ENCODE measurements around the gene NAALADL1.
A peak's percentile ranks its signal among the peaks of the same experiment; 100 is the strongest.

NAALADL1 gene

DNA sequence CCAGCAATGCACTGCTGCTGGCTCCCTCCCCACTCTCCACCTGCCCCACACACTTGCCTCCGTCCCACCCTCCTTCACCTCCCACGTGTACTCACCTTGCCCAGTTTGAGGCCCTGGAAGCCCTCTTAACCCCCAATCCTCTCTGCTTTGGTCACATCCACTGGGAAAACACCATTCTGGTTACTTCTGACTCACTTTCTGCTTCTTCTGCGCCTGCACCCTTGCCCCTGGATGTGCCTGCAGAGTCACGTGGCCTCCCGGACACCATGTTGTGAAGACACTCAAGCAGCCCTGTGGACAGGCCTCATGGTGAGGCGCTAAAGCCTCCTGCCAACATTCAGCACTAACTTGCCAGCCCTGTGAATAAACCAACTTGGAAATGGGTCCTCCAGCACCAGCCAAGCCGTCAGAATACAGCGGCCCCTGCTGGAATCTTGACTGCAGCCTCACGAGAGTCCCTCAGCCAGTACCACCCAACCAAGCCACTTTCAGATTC lies 2.6 kb upstream of the NAALADL1 start:
- DNase-seq (ENCODE audit: low read depth in 2 of 2), result peak; percentile 26 to 45
- TF ChIP-seq, protein P1, sequence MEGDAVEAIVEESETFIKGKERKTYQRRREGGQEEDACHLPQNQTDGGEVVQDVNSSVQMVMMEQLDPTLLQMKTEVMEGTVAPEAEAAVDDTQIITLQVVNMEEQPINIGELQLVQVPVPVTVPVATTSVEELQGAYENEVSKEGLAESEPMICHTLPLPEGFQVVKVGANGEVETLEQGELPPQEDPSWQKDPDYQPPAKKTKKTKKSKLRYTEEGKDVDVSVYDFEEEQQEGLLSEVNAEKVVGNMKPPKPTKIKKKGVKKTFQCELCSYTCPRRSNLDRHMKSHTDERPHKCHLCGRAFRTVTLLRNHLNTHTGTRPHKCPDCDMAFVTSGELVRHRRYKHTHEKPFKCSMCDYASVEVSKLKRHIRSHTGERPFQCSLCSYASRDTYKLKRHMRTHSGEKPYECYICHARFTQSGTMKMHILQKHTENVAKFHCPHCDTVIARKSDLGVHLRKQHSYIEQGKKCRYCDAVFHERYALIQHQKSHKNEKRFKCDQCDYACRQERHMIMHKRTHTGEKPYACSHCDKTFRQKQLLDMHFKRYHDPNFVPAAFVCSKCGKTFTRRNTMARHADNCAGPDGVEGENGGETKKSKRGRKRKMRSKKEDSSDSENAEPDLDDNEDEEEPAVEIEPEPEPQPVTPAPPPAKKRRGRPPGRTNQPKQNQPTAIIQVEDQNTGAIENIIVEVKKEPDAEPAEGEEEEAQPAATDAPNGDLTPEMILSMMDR (IDR thresholded peaks at IDR 0.05; ENCODE audit: low read depth, low read length), result peak; percentile 34

DNA sequence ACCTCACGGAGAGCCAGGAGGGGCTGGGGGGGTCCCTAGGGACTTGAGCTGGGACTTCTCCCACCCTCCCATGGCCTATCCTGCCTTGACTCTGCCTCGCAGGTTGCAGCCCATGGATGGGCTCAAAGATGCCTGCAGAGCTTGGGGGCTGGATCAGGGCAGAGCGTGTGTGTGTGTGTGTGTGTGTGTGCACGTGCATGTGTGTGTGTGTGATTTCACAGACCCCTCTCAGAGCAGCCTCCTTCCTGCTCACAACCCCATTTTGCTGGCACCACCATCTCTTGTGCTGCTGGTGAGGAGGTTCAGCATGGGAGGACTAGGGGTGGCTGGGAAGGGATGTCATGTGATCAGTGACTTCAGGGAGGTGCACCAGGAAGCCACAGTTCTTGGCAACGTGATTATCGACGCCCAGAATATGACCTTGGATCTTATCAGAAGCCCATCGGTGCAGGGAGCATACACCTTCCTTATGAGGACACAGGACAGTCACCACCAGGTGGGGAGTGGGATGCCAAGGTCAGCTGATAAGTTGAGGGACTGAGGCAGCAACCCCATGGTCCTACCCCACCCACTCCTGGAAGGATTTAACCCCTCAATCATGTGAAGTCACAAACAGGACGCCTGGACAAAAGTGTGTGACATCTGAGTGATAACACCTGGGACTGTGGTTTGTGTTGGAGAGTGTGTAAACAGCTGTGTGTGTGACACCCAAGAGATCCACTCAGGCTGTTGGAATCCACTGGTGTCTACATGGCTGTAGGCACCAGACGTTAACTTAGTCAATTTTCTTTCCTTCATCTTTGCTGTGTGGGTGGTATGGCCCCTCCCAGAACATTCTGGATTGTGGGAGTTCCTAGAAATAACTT lies 1.8 kb upstream of the NAALADL1 start:
- TF ChIP-seq, protein P1 (IDR thresholded peaks at IDR 0.05; ENCODE audit: low read depth, low read length), result no peak
- DNase-seq (ENCODE audit: low read depth in 2 of 2), result peak in 1 of 2 donors; percentile 41
- H3K4me3 ChIP-seq (replicated peaks in 1 of 2; ENCODE audit: low read depth in 2 of 2, low read length in 2 of 2), result no peak overlapping the region

More for the DNA sequence above, 2.6 kb upstream of the NAALADL1 start:
- no peak overlapping the region for H3K4me3 ChIP-seq (replicated peaks in 1 of 2; ENCODE audit: low read depth in 2 of 2, low read length in 2 of 2)

DNA sequence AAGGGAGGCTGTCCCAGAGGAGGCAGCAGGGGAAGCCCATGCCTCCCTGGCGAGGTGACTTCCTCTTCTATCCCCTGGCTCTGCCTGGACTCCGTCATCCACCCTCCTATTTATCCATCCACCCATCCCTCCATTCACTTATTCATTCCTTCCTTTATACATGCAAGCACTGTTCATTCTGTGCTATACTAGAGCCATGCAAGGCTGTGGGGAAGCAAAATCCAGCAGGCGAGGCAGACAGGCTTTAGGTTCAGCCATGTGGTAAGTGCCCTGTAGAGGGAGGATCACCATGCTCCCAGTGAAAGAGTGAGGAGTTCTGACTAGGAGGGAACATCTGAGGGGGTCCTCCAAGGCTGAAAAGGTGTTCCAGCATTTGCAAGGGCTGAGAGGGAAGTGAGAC lies 1.2 kb upstream of the NAALADL1 start:
- H3K4me3 ChIP-seq (replicated peaks in 1 of 2; ENCODE audit: low read depth in 2 of 2, low read length in 2 of 2), result no peak overlapping the region
- no peak for DNase-seq (ENCODE audit: low read depth in 2 of 2)
- TF ChIP-seq, protein P1 (IDR thresholded peaks at IDR 0.05; ENCODE audit: low read depth, low read length), result no peak

DNA sequence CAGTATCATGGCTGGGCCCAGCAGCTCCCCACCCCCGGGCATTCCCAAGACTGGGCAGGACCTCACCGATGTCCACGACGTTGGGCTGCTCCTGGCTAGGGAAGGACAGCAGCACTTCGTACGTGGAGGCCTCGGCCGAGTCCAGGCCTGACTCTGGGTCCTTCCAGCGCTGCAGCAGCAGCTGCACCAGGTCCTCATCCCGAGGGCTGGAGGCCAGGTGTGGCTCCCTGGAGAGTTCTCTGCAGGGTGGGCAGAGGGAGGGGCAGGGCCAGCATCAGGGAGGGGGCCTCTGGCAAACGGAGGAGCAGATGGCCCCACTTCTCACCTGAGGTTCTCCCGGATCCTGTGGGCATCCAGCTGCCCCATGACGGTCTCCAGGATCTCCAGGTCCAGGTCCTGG lies 341 bp downstream of the NAALADL1 start:
- TF ChIP-seq, protein P1 (IDR thresholded peaks at IDR 0.05; ENCODE audit: low read depth, low read length), result no peak
- DNase-seq (ENCODE audit: low read depth in 2 of 2), result no peak

DNA sequence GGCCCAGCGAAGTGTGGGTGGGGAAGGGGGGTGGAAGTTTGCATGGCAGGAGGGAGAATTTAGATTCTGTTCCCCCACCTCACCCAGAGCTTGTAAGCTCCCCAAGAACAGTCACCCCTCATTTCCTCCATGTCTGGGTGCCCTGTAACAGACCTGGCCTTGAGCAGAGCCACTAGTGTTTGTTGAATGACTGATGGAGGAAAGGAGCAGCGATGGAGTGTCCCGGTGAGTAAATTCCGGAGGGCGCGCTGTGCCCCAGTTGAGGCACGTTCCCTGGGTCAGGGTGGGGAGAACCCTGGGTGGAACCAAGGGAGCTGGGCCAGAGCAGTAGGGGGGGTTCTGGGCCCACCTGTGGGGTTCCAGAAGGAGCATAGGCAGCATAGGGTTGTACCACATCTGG lies 827 bp downstream of the NAALADL1 start:
- TF ChIP-seq, protein P1 (IDR thresholded peaks at IDR 0.05; ENCODE audit: low read depth, low read length), result no peak
- no peak overlapping the region for H3K4me3 ChIP-seq (replicated peaks in 1 of 2; ENCODE audit: low read depth in 2 of 2, low read length in 2 of 2)

More for the DNA sequence above, 341 bp downstream of the NAALADL1 start:
- no peak overlapping the region for H3K4me3 ChIP-seq (replicated peaks in 1 of 2; ENCODE audit: low read depth in 2 of 2, low read length in 2 of 2)

DNA sequence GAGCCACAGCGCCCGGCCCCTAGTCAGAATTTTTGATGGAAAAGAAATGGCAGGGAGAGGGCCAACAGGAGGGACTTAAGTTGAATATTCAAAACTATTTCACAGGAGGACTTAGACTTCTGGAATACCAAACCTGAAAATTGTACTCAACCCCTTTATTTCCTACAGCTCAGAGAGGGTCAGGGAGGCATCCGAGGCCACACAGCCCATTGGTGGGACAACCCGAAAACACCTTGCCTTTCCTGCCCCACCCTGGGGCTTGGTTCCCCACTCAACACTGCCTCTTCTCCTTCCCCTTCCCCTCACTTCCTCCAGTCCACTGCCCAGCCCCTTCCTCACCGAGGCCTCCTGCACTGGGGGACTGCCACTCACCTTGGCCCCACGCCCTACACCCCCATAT lies 1.4 kb downstream of the NAALADL1 start:
- TF ChIP-seq, protein P1 (IDR thresholded peaks at IDR 0.05; ENCODE audit: low read depth, low read length), result no peak
- DNase-seq (ENCODE audit: low read depth in 2 of 2), result no peak
- H3K4me3 ChIP-seq (replicated peaks in 1 of 2; ENCODE audit: low read depth in 2 of 2, low read length in 2 of 2), result no peak overlapping the region

More for the DNA sequence above, 827 bp downstream of the NAALADL1 start:
- no peak for DNase-seq (ENCODE audit: low read depth in 2 of 2)

Measured in cardiac fibroblast (primary cell).